ENCODE measurements around the gene ZCCHC2.

Gene ZCCHC2

GRCh38 chr18:62586151-62586774 is 63.4 kb downstream of the ZCCHC2 start:
- peak overlapping the region; percentile 42 for H3K4me3 ChIP-seq (ENCODE audit: low read length)
- H3K9ac ChIP-seq (ENCODE audit: low read depth, low read length): no peak overlapping the region
- H3K36me3 ChIP-seq (ENCODE audit: insufficient read depth, low read length): no peaks in the 10 kb centered on the region

GRCh38 chr18:62586781-62587487 is 64.1 kb downstream of the ZCCHC2 start:
- Histone ChIP-seq H3K4me3 (ENCODE audit: low read length) (no peak overlapping the region), H3K27me3 (ENCODE audit: control insufficient read depth, insufficient read depth, low read length) (peaks cover 16% of the 10 kb centered on the region)

More at GRCh38 chr18:62586151-62586774, 63.4 kb downstream of the ZCCHC2 start:
- Histone ChIP-seq H3K4me2 (ENCODE audit: low read length) (peak overlapping the region; percentile 71), H3K27me3 (ENCODE audit: control insufficient read depth, insufficient read depth, low read length) (peaks cover 16% of the 10 kb centered on the region), H3K9me3 (replicated peaks; ENCODE audit: low read length) (no peaks in the 10 kb centered on the region), H3K4me1 (ENCODE audit: control insufficient read depth, insufficient read depth, low read length) (peaks cover 4% of the 10 kb centered on the region)

DNA sequence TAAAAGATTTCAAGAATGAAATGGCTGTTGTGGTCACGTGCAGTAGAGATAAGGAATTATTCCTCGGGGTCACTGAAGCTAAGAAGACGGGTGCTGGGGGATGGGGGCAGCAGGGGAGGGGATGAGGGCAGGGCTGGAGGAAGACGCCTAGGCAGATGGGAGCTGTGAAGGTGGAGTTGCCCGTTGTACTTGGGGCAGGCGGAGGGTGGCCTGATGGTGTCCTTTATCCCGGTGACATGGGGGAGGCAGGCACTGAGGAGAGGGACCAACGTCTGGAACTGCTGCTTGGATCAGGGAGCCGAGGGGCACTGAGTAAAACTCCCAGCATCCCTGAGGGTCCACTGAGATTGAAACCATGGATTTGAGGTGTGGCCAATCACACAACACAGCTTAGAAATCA is 64.9 kb downstream of the ZCCHC2 start:
- H3K9me3 ChIP-seq (replicated peaks; ENCODE audit: low read length): no peaks in the 10 kb centered on the region
- H3K36me3 ChIP-seq (ENCODE audit: insufficient read depth, low read length): no peaks in the 10 kb centered on the region
- H3K4me3 ChIP-seq (ENCODE audit: low read length): no peak overlapping the region
- H3K9ac ChIP-seq (ENCODE audit: low read depth, low read length): no peak overlapping the region
- H3K4me2 ChIP-seq (ENCODE audit: low read length): no peak overlapping the region
- peaks cover 19% of the 10 kb centered on the region for H3K27me3 ChIP-seq (ENCODE audit: control insufficient read depth, insufficient read depth, low read length)
- H3K4me1 ChIP-seq (ENCODE audit: control insufficient read depth, insufficient read depth, low read length): peaks cover 4% of the 10 kb centered on the region

More at GRCh38 chr18:62586781-62587487, 64.1 kb downstream of the ZCCHC2 start:
- Histone ChIP-seq H3K9ac (ENCODE audit: low read depth, low read length) (no peak overlapping the region), H3K36me3 (ENCODE audit: insufficient read depth, low read length) (no peaks in the 10 kb centered on the region), H3K9me3 (replicated peaks; ENCODE audit: low read length) (no peaks in the 10 kb centered on the region), H3K4me2 (ENCODE audit: low read length) (no peak overlapping the region), H3K4me1 (ENCODE audit: control insufficient read depth, insufficient read depth, low read length) (peaks cover 4% of the 10 kb centered on the region)

DNA sequence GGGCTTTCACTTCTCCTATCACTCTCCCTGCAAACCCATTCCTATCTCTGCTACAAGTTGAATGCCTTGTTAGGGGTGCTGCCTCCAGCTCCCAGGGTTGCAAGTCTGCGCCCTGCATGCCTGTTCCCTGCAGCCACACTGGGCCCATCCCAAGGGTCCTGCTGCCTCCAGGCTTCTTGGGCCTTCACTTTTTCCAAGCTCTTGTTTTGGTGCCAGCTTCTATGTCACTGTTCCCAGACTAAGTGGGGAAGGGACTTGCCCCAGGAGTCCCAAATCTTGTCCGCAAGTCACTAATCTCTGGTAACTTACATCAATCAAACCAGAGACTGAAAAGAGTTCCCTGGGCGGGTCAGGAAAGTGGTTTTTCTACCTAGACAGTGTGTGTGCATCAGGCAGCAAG is 65.4 kb downstream of the ZCCHC2 start:
- Histone ChIP-seq H3K36me3 (ENCODE audit: insufficient read depth, low read length) (no peaks in the 10 kb centered on the region), H3K9me3 (replicated peaks; ENCODE audit: low read length) (no peaks in the 10 kb centered on the region), H3K4me3 (ENCODE audit: low read length) (no peak overlapping the region), H3K4me2 (ENCODE audit: low read length) (no peak overlapping the region), H3K4me1 (ENCODE audit: control insufficient read depth, insufficient read depth, low read length) (peaks cover 4% of the 10 kb centered on the region), H3K27me3 (ENCODE audit: control insufficient read depth, insufficient read depth, low read length) (peaks cover 23% of the 10 kb centered on the region), H3K9ac (ENCODE audit: low read depth, low read length) (no peak overlapping the region)

GRCh38 chr18:62590799-62591590 is 68.2 kb downstream of the ZCCHC2 start:
- Histone ChIP-seq H3K9me3 (replicated peaks; ENCODE audit: low read length) (no peaks in the 10 kb centered on the region), H3K4me3 (ENCODE audit: low read length) (no peak overlapping the region), H3K4me2 (ENCODE audit: low read length) (no peak overlapping the region), H3K9ac (ENCODE audit: low read depth, low read length) (no peak overlapping the region), H3K4me1 (ENCODE audit: control insufficient read depth, insufficient read depth, low read length) (peaks cover under 1% of the 10 kb centered on the region), H3K36me3 (ENCODE audit: insufficient read depth, low read length) (no peaks in the 10 kb centered on the region), H3K27me3 (ENCODE audit: control insufficient read depth, insufficient read depth, low read length) (peaks cover 29% of the 10 kb centered on the region)

GRCh38 chr18:62596145-62597005 is 73.5 kb downstream of the ZCCHC2 start:
- peak overlapping the region; percentile 63 for H3K4me3 ChIP-seq (ENCODE audit: low read length)
- no peaks in the 10 kb centered on the region for H3K36me3 ChIP-seq (ENCODE audit: insufficient read depth, low read length)
- H3K27me3 ChIP-seq (ENCODE audit: control insufficient read depth, insufficient read depth, low read length): peaks cover 53% of the 10 kb centered on the region
- H3K4me1 ChIP-seq (ENCODE audit: control insufficient read depth, insufficient read depth, low read length): peaks cover 10% of the 10 kb centered on the region
- H3K9ac ChIP-seq (ENCODE audit: low read depth, low read length): no peak overlapping the region
- no peaks in the 10 kb centered on the region for H3K9me3 ChIP-seq (replicated peaks; ENCODE audit: low read length)
- H3K4me2 ChIP-seq (ENCODE audit: low read length): peak overlapping the region; percentile 89

DNA sequence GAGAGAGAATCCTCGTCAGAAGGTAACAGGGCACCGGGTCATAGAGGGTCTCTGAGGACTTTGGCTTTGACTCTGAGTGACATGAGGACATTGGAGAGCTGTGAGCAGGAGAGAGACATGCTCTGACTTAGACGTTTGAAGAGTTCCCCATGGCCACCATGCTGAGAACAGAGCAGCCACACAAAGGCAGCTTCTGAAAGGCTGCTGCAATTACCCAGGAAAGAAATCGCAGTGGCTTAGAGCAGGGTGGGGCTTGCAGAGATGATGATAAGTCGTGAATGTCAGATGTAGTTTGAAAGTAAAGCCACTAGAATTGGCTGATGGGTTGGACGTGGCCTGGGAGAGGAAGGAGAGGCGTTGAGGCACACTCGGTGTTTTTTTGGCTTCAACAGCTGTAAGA is 79.0 kb downstream of the ZCCHC2 start:
- H3K9ac ChIP-seq (ENCODE audit: low read depth, low read length): no peak overlapping the region
- no peaks in the 10 kb centered on the region for H3K36me3 ChIP-seq (ENCODE audit: insufficient read depth, low read length)
- no peak overlapping the region for H3K4me3 ChIP-seq (ENCODE audit: low read length)
- no peaks in the 10 kb centered on the region for H3K9me3 ChIP-seq (replicated peaks; ENCODE audit: low read length)
- H3K4me2 ChIP-seq (ENCODE audit: low read length): no peak overlapping the region
- H3K27me3 ChIP-seq (ENCODE audit: control insufficient read depth, insufficient read depth, low read length): peaks cover 57% of the 10 kb centered on the region
- peaks cover under 1% of the 10 kb centered on the region for H3K4me1 ChIP-seq (ENCODE audit: control insufficient read depth, insufficient read depth, low read length)

DNA sequence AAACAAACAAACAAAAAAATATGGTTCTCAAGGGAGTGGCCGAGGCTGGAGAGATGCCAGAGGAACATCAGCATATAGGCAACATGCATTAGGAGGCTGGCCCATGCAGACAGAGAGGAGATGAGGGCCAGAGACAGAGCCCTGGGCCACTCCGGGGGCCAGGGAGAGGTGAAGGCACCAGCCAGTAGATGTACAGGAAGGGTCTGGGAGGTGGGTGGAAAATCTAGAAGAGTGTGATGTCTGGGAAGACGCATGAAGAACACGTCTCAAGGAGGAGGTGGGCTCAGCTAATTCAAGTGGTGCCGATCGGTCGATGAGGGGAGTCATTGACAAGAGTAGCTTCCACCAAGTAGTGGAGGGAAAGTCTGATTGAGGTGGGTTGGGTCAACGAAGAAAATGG is 79.9 kb downstream of the ZCCHC2 start:
- no peaks in the 10 kb centered on the region for H3K36me3 ChIP-seq (ENCODE audit: insufficient read depth, low read length)
- no peak overlapping the region for H3K4me3 ChIP-seq (ENCODE audit: low read length)
- H3K4me1 ChIP-seq (ENCODE audit: control insufficient read depth, insufficient read depth, low read length): no peaks in the 10 kb centered on the region
- peaks cover 50% of the 10 kb centered on the region for H3K27me3 ChIP-seq (ENCODE audit: control insufficient read depth, insufficient read depth, low read length)
- H3K4me2 ChIP-seq (ENCODE audit: low read length): no peak overlapping the region
- no peak overlapping the region for H3K9ac ChIP-seq (ENCODE audit: low read depth, low read length)
- H3K9me3 ChIP-seq (replicated peaks; ENCODE audit: low read length): no peaks in the 10 kb centered on the region

DNA sequence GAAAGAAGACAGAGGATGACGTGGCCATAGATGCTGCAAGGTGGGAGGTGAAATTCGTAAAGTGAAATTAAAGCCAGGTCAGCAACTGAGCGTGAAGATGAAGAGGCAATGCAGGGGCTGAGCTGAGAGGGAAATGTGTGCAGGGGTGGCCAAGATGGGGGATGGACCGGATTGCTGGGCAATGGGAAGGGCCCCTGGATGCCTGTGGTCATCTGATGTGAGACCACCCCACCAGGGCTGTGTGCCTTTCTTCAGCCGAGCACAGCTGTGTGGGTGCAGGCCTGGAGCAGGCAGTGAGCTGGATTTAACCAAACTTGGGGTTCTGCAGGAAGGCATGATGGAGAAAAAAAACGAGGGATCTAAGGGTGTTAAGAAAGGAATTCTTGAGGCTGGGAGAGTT is 80.4 kb downstream of the ZCCHC2 start:
- peaks cover 50% of the 10 kb centered on the region for H3K27me3 ChIP-seq (ENCODE audit: control insufficient read depth, insufficient read depth, low read length)
- H3K9ac ChIP-seq (ENCODE audit: low read depth, low read length): no peak overlapping the region
- H3K36me3 ChIP-seq (ENCODE audit: insufficient read depth, low read length): no peaks in the 10 kb centered on the region
- H3K4me2 ChIP-seq (ENCODE audit: low read length): no peak overlapping the region
- no peaks in the 10 kb centered on the region for H3K4me1 ChIP-seq (ENCODE audit: control insufficient read depth, insufficient read depth, low read length)
- H3K9me3 ChIP-seq (replicated peaks; ENCODE audit: low read length): no peaks in the 10 kb centered on the region
- no peak overlapping the region for H3K4me3 ChIP-seq (ENCODE audit: low read length)

DNA sequence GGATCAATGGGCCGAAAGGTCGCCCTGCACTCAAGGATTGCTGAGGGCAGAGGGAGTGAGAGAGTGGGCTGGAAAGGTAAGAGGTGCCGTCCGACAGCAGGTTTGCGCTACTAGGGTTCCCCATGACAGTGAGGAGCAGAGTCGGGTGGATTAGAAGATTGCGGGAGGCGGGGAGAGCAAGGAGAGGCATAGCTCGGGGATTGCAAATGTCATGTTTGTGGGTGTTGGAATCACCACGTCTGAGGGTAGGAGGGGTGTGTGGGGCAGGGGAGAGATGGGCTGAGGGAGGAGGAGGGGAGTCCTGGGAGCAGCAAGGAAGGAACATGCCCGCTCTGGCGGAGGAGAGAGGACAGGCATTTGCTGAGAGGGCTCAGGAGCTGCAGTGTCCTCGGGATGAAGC is 81.2 kb downstream of the ZCCHC2 start:
- H3K4me1 ChIP-seq (ENCODE audit: control insufficient read depth, insufficient read depth, low read length): no peaks in the 10 kb centered on the region
- no peak overlapping the region for H3K9ac ChIP-seq (ENCODE audit: low read depth, low read length)
- no peak overlapping the region for H3K4me3 ChIP-seq (ENCODE audit: low read length)
- no peak overlapping the region for H3K4me2 ChIP-seq (ENCODE audit: low read length)
- H3K9me3 ChIP-seq (replicated peaks; ENCODE audit: low read length): no peaks in the 10 kb centered on the region
- H3K36me3 ChIP-seq (ENCODE audit: insufficient read depth, low read length): no peaks in the 10 kb centered on the region
- H3K27me3 ChIP-seq (ENCODE audit: control insufficient read depth, insufficient read depth, low read length): peaks cover 45% of the 10 kb centered on the region

DNA sequence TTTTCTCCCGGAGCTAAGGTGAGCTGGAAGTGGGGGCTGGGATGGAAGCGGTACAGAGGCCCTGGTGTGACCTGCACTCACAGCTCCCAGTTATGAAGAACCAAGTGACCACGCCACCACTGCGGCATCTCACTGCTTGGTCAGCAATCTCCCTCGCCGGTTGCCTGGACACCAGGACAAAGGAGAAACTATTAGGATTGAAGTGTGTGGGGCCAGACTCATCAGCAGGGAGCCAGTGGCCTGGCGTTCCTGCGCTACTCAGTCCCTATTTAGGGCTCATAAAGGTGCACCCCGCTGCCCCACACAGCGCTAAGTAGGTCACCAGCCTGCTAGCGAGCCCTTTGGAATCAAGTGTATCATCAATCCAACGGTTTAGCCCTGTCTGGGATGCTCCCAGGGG is 82.9 kb downstream of the ZCCHC2 start:
- H3K4me2 ChIP-seq (ENCODE audit: low read length): no peak overlapping the region
- no peak overlapping the region for H3K4me3 ChIP-seq (ENCODE audit: low read length)
- peaks cover 41% of the 10 kb centered on the region for H3K27me3 ChIP-seq (ENCODE audit: control insufficient read depth, insufficient read depth, low read length)
- no peaks in the 10 kb centered on the region for H3K9me3 ChIP-seq (replicated peaks; ENCODE audit: low read length)
- H3K9ac ChIP-seq (ENCODE audit: low read depth, low read length): no peak overlapping the region
- no peaks in the 10 kb centered on the region for H3K36me3 ChIP-seq (ENCODE audit: insufficient read depth, low read length)
- H3K4me1 ChIP-seq (ENCODE audit: control insufficient read depth, insufficient read depth, low read length): peaks cover 3% of the 10 kb centered on the region

Measured in skeletal muscle satellite cell (primary cell).